GM21825 (cell line): Measurements from ENCODE around the gene BACE1-AS.
"Not testable (repeated sequence)": the region's sequence is repeated elsewhere in the genome, so short reads cannot be mapped to it uniquely, and the experiment has no call there.

Source experiments
- ATAC-seq: cut with Tn5 transposase; IDR thresholded peaks from one replicate; pipeline ENCODE4 v1.9.1; 2021; ENCODE audit warnings: mild to moderate bottlenecking, moderate library complexity; ENCODE audit not compliant: unreplicated experiment

BACE1-AS gene

GRCh38 chr11:117290809-117291396 is at the start of gene BACE1-AS:
BACE1-AS (plus strand) TSS chr11:117291346.
- no peak for ATAC-seq

GRCh38 chr11:117248341-117248740 is 42.8 kb upstream of the BACE1-AS start:
- no peak for ATAC-seq

- ATAC-seq = no peak
Measured at GRCh38 chr11:117249571-117249970, 41.6 kb upstream of the BACE1-AS start.

GRCh38 chr11:117251506-117251905 is 39.6 kb upstream of the BACE1-AS start:
- no peak for ATAC-seq

- ATAC-seq = no peak
Measured at GRCh38 chr11:117255966-117256365, 35.2 kb upstream of the BACE1-AS start.

GRCh38 chr11:117256573-117256972 is 34.6 kb upstream of the BACE1-AS start:
- ATAC-seq = no peak

GRCh38 chr11:117258576-117258975 is 32.6 kb upstream of the BACE1-AS start:
- ATAC-seq = no peak

- ATAC-seq = no peak
Measured at GRCh38 chr11:117259417-117259816, 31.7 kb upstream of the BACE1-AS start.

- ATAC-seq = not testable (repeated sequence)
Measured at GRCh38 chr11:117264624-117265323, 26.4 kb upstream of the BACE1-AS start.

GRCh38 chr11:117265745-117266144 is 25.4 kb upstream of the BACE1-AS start:
- ATAC-seq = no peak

GRCh38 chr11:117269856-117270255 is 21.3 kb upstream of the BACE1-AS start:
- ATAC-seq = no peak

- ATAC-seq = no peak
Measured at GRCh38 chr11:117271208-117271607, 19.9 kb upstream of the BACE1-AS start.

- ATAC-seq = not testable (repeated sequence)
Measured at GRCh38 chr11:117272175-117272574, 19.0 kb upstream of the BACE1-AS start.

GRCh38 chr11:117273550-117274289 is 17.4 kb upstream of the BACE1-AS start:
- no peak for ATAC-seq

- ATAC-seq = no peak
Measured at GRCh38 chr11:117278347-117278746, 12.8 kb upstream of the BACE1-AS start.

- ATAC-seq = no peak
Measured at GRCh38 chr11:117279711-117280376, 11.3 kb upstream of the BACE1-AS start.

GRCh38 chr11:117281159-117281558 is 10.0 kb upstream of the BACE1-AS start:
- ATAC-seq = no peak

- no peak for ATAC-seq
Measured at GRCh38 chr11:117281869-117282268, 9.3 kb upstream of the BACE1-AS start.

GRCh38 chr11:117282956-117283355 is 8.2 kb upstream of the BACE1-AS start:
- no peak for ATAC-seq

GRCh38 chr11:117284053-117284452 is 7.1 kb upstream of the BACE1-AS start:
- no peak for ATAC-seq

GRCh38 chr11:117286588-117286987 is 4.6 kb upstream of the BACE1-AS start:
- ATAC-seq = no peak
